Testis (tissue), 2 donors: ENCODE measurements around the gene PTPRQ.

Experiments used
- POLR2A ChIP-seq: fragments of 450-650 bp; IDR thresholded peaks from one replicate; pipeline ENCODE4 v1.6.1; 2017; ENCODE audit warnings: antibody characterized with exemption, mild to moderate bottlenecking, moderate library complexity
- TF ChIP-seq, protein P1 (sequence below), 3 experiments: fragments of 450-650 bp in 2 of 3; fragments of 200-600 bp in 1 of 3; sonication (generic) in 1 of 3; IDR thresholded peaks; one replicate each; pipeline ENCODE4 v1.5.1; 2016 to 2019; ENCODE audit warnings: antibody characterized with exemption in 3 of 3, mild to moderate bottlenecking in 2 of 3, moderate library complexity in 1 of 3

DNA sequence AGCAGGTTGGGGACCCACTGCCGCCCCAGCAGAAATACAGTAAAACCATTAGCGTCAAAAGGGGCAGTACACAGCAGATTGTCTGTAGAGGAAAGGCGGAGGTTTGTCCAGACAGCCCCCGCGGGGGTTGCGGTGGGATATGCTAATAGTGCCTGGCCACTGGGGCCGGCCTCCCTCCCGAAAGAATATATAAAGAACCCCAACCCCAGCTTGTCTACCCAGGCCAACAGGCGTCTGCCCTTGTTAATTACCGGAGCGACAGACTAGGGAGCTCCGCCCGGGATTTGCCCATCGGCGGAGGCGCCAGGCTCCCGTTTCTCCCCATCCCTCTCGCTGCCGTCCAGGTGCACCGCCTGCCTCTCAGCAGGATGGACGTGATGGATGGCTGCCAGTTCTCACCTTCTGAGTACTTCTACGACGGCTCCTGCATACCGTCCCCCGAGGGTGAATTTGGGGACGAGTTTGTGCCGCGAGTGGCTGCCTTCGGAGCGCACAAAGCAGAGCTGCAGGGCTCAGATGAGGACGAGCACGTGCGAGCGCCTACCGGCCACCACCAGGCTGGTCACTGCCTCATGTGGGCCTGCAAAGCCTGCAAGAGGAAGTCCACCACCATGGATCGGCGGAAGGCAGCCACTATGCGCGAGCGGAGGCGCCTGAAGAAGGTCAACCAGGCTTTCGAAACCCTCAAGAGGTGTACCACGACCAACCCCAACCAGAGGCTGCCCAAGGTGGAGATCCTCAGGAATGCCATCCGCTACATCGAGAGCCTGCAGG lies 272.8 kb downstream of the PTPRQ start, which contains the start of gene MYF5:
- TF ChIP-seq, protein P1, sequence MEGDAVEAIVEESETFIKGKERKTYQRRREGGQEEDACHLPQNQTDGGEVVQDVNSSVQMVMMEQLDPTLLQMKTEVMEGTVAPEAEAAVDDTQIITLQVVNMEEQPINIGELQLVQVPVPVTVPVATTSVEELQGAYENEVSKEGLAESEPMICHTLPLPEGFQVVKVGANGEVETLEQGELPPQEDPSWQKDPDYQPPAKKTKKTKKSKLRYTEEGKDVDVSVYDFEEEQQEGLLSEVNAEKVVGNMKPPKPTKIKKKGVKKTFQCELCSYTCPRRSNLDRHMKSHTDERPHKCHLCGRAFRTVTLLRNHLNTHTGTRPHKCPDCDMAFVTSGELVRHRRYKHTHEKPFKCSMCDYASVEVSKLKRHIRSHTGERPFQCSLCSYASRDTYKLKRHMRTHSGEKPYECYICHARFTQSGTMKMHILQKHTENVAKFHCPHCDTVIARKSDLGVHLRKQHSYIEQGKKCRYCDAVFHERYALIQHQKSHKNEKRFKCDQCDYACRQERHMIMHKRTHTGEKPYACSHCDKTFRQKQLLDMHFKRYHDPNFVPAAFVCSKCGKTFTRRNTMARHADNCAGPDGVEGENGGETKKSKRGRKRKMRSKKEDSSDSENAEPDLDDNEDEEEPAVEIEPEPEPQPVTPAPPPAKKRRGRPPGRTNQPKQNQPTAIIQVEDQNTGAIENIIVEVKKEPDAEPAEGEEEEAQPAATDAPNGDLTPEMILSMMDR (IDR thresholded peaks at IDR 0.05), result no peak
- no peak for TF ChIP-seq POLR2A
